Heart left ventricle (tissue), 13 donors: ENCODE measurements around the gene OR4D2.

Experiments used
- CTCF ChIP-seq, 12 donors: fragments of 200-600 bp; sonication (generic) in 4 of 12; IDR thresholded peaks; one replicate each; pipeline versions ENCODE4 v1.5.0 to v1.8.0; 2018 to 2022; ENCODE audit warnings: antibody characterized with exemption in 12 of 12, mild to moderate bottlenecking in 5 of 12
- POLR2A ChIP-seq, 2 donors: fragments of 450-650 bp; IDR thresholded peaks; one replicate each; pipeline ENCODE4 v1.6.1; 2017; ENCODE audit warnings: antibody characterized with exemption in 2 of 2, mild to moderate bottlenecking in 2 of 2, moderate library complexity in 2 of 2
- donor health status: ischemic (EF 13 %, LVEDD 7.1; RV severe dilation, severe dysfunction).
- donor health status: DM: no; HTN: yes; CAD: no.
- donor health status: DM: no; HTN: no; CAD: no.
- donor health status: ischemic (EF 25% LVEDD 6.9; RV normal size, moderate dysfunction).
- donor health status: ischemic (EF 25% LVEDD 5.7; RV mildly dilated, moderate dysfunction).
- donor health status: ischemic (EF 35%, LVEDD 5.7; RV mildly dilated, moderate dysfunction).
- donor health status: nonischemic (EF 11% LVEDD 7.7; RV severe dilation, severe dysfunction).
- donor health status: DM: yes; HTN: yes; CAD: no.
- donor health status: PGD.
- donor health status: ischemic (EF 29% LVEDD 5.4; RV normal size, mild dysfunction).
- donor health status: nonischemic (EF 23%, LVEDD 6.1; RV moderate dilation, normal function).

DNA sequence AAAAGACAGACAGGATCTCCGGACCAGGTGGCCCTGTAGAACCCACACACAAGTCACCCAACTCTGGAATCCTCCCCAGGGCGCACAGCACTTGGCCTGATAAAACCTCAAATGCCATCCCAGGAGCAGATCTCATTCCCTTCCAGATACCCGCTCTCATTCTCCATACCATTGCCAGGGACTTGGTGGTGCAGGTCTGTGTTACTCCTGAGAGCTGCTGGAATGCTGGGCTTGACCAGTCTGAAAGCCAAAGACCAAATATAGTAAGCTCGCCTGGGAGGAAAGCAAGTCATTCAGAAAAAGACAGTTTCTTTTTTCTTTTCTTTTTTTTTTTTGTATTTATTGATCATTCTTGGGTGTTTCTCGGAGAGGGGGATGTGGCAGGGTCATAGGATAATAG is 41.6 kb downstream of the OR4D2 start:
- no peak for TF ChIP-seq CTCF (IDR thresholded peaks at IDR 0.05)
- no peak for TF ChIP-seq POLR2A (IDR thresholded peaks at IDR 0.05)
